H1 (cell line): Measurements from ENCODE around the gene A4GALT. TPM values are rescaled to one million over a fixed set of nuclear protein-coding genes. Genes with fewer than 3 reads are reported as not detected.

ENCODE experiments used
- CTCF ChIA-PET: fragments of 300-600 bp; sonication (Branson Sonifier 250); formaldehyde crosslinking; loops from one replicate; lab custom pipeline; 2021; ENCODE audit not compliant: partially characterized antibody; lab: Charles Lee
- POLR2A ChIA-PET: fragments of 300-600 bp; sonication (Branson Sonifier 250); formaldehyde crosslinking; loops from one replicate; lab custom pipeline; 2021; ENCODE audit warnings: inconsistent platforms; ENCODE audit not compliant: partially characterized antibody; lab: Charles Lee
- DNase-seq, 2 experiments: peaks; one replicate each; pipeline versions ENCODE4 v3.0.0 to v3.0.0-alpha.2; 2010 to 2022; ENCODE audit warnings: low spot score in 2 of 2, low read depth in 1 of 2, mixed read lengths in 1 of 2
- FAIRE-seq: peaks from 2 replicates; lab custom pipeline; 2011; peaks lifted over from hg19 to GRCh38; lab: Jason Lieb, UNC
- H2AFZ ChIP-seq: 2 replicates; pipeline ENCODE4 v1.8.1; 2012; ENCODE audit warnings: low read length, inconsistent platforms
- H2AK5ac ChIP-seq: 2 replicates; pipeline ENCODE4 v1.6.1; 2013; ENCODE audit warnings: low read depth, low read length
- H2BK120ac ChIP-seq: replicated peaks from 2 replicates; pipeline ENCODE3; 2013; ENCODE audit warnings: low read depth, low read length, inconsistent platforms
- H2BK12ac ChIP-seq: 2 replicates; pipeline ENCODE4 v1.6.1; 2013; ENCODE audit warnings: low read depth, low read length
- H2BK15ac ChIP-seq: 2 replicates; pipeline ENCODE4 v1.6.1; 2013; ENCODE audit warnings: low read length
- H2BK20ac ChIP-seq: 2 replicates; pipeline ENCODE4 v1.6.1; 2013; ENCODE audit warnings: low read length
- H2BK5ac ChIP-seq: 2 replicates; pipeline ENCODE4 v1.6.1; 2013; ENCODE audit warnings: low read depth, low read length
- H3K14ac ChIP-seq: 2 replicates; pipeline ENCODE4 v1.6.1; 2013; ENCODE audit warnings: inconsistent platforms; ENCODE audit not compliant: insufficient read length
- H3K18ac ChIP-seq: 2 replicates; pipeline ENCODE4 v1.6.1; 2013; ENCODE audit warnings: low read length; ENCODE audit errors: extremely low read depth
- H3K23ac ChIP-seq: 2 replicates; pipeline ENCODE4 v1.6.1; 2013; ENCODE audit warnings: inconsistent platforms; ENCODE audit not compliant: insufficient read length
- H3K23me2 ChIP-seq: 2 replicates; pipeline ENCODE4 v1.6.1; 2013; ENCODE audit warnings: low read depth, low read length
- H3K27ac ChIP-seq: 2 replicates; pipeline ENCODE4 v1.6.1; 2011; ENCODE audit warnings: low read depth, low read length, inconsistent platforms
- H3K27me3 ChIP-seq, 4 experiments: replicated peaks in 1 of 4; 1 replicate in 1 of 4; 2 replicates in 3 of 4; pipeline versions ENCODE4 v1.6.1 to v1.8.1; 2011 to 2013; ENCODE audit warnings: low read length in 3 of 4, mild to moderate bottlenecking in 3 of 4, inconsistent platforms in 2 of 4, mixed read lengths in 2 of 4, moderate library complexity in 1 of 4; ENCODE audit not compliant: control insufficient read depth in 3 of 4, insufficient read depth in 3 of 4; ENCODE audit errors: extremely low read depth in 1 of 4
- H3K36me3 ChIP-seq, 4 experiments: 2 replicates each; pipeline versions ENCODE4 v1.6.1 to v1.8.1; 2011 to 2013; ENCODE audit warnings: mild to moderate bottlenecking in 4 of 4, low read length in 3 of 4, moderate library complexity in 2 of 4, control low read depth in 1 of 4, inconsistent platforms in 1 of 4; ENCODE audit not compliant: insufficient read depth in 4 of 4, control insufficient read depth in 2 of 4
- H3K4ac ChIP-seq: replicated peaks from 2 replicates; pipeline ENCODE3; 2013; ENCODE audit warnings: low read length, low read depth, mixed read lengths, inconsistent platforms; ENCODE audit not compliant: insufficient read length
- H3K4me1 ChIP-seq, 4 experiments: replicated peaks in 1 of 4; 1 replicate in 1 of 4; 2 replicates in 3 of 4; pipeline versions ENCODE4 v1.6.1 to v1.8.1; 2011 to 2013; ENCODE audit warnings: low read length in 3 of 4, inconsistent platforms in 2 of 4, mixed read lengths in 1 of 4; ENCODE audit not compliant: insufficient read depth in 4 of 4, control insufficient read depth in 3 of 4
- H3K4me2 ChIP-seq, 2 experiments: 2 replicates each; pipeline versions ENCODE4 v1.6.1 to v1.8.1; 2011 to 2013; ENCODE audit warnings: low read depth in 2 of 2, low read length in 2 of 2, control low read depth in 1 of 2, inconsistent platforms in 1 of 2, mild to moderate bottlenecking in 1 of 2; ENCODE audit not compliant: insufficient read depth in 1 of 2
- H3K4me3 ChIP-seq, 4 experiments: fragments of 200-600, 300-600 bp in 1 of 4; sonication (generic), shearing (Covaris generic), sonication (Bioruptor Twin) in 1 of 4; 2 replicates each; pipeline versions ENCODE4 v1.5.1 to v1.8.1; 2011 to 2016; ENCODE audit warnings: low read length in 4 of 4, low read depth in 3 of 4, control low read depth in 2 of 4, inconsistent platforms in 2 of 4, mild to moderate bottlenecking in 2 of 4, mixed read lengths in 1 of 4, moderate library complexity in 1 of 4; ENCODE audit not compliant: insufficient read depth in 2 of 4; ENCODE audit errors: extremely low read depth in 1 of 4
- H3K56ac ChIP-seq: replicated peaks from 2 replicates; pipeline ENCODE3; 2013; ENCODE audit warnings: low read depth, mild to moderate bottlenecking, mixed read lengths, low read length, inconsistent platforms; ENCODE audit not compliant: insufficient read length
- H3K79me1 ChIP-seq: 2 replicates; pipeline ENCODE4 v1.6.1; 2013; ENCODE audit warnings: low read depth, low read length, control low read depth
- H3K79me2 ChIP-seq, 2 experiments: 2 replicates each; pipeline versions ENCODE4 v1.6.1 to v1.8.1; 2012 to 2013; ENCODE audit warnings: low read length in 2 of 2, mild to moderate bottlenecking in 2 of 2, inconsistent platforms in 1 of 2; ENCODE audit not compliant: insufficient read depth in 2 of 2, control insufficient read depth in 1 of 2
- H3K9ac ChIP-seq, 4 experiments: replicated peaks in 1 of 4; 1 replicate in 1 of 4; 2 replicates in 3 of 4; pipeline versions ENCODE4 v1.6.1 to v1.8.1; 2011 to 2013; ENCODE audit warnings: low read depth in 3 of 4, low read length in 3 of 4, control low read depth in 2 of 4, mild to moderate bottlenecking in 2 of 4, moderate library complexity in 2 of 4, inconsistent platforms in 1 of 4; ENCODE audit errors: extremely low read depth in 1 of 4
- H3K9me3 ChIP-seq, 2 experiments: 2 replicates each; pipeline versions ENCODE4 v1.6.1 to v1.8.1; 2012 to 2013; ENCODE audit warnings: mild to moderate bottlenecking in 2 of 2, moderate library complexity in 2 of 2, control low read depth in 1 of 2, inconsistent platforms in 1 of 2, low read depth in 1 of 2, low read length in 1 of 2, mixed read lengths in 1 of 2; ENCODE audit not compliant: insufficient read depth in 2 of 2
- H4K20me1 ChIP-seq, 2 experiments: replicated peaks in 1 of 2; 2 replicates each; pipeline versions ENCODE3 to v1.8.1; 2011 to 2013; ENCODE audit warnings: inconsistent platforms in 2 of 2, low read length in 2 of 2, mild to moderate bottlenecking in 1 of 2; ENCODE audit not compliant: insufficient read depth in 2 of 2, control insufficient read depth in 1 of 2
- H4K5ac ChIP-seq: 2 replicates; pipeline ENCODE4 v1.6.1; 2013; ENCODE audit warnings: low read length, low read depth, mixed read lengths, inconsistent platforms; ENCODE audit not compliant: insufficient read length
- H4K8ac ChIP-seq: 2 replicates; pipeline ENCODE4 v1.8.0; 2013; ENCODE audit warnings: mild to moderate bottlenecking, moderate library complexity, low read length, inconsistent platforms; ENCODE audit not compliant: insufficient read depth; ENCODE audit errors: extremely low read depth
- H4K91ac ChIP-seq: replicated peaks from 2 replicates; pipeline ENCODE3; 2013; ENCODE audit warnings: low read length, mixed read lengths, inconsistent platforms; ENCODE audit not compliant: insufficient read length
- BRCA1 ChIP-seq: IDR thresholded peaks from 2 replicates; pipeline ENCODE4 v1.6.1; 2012; ENCODE audit warnings: low read depth, low read length, improper control_type of control experiment
- CHD1 ChIP-seq: IDR thresholded peaks from 2 replicates; pipeline ENCODE4 v1.6.1; 2012; ENCODE audit warnings: low read depth, low read length, improper control_type of control experiment
- GTF2F1 ChIP-seq: IDR thresholded peaks from 2 replicates; pipeline ENCODE4 v1.6.1; 2012; ENCODE audit warnings: low read depth, low read length, improper control_type of control experiment, borderline replicate concordance
- KDM4A ChIP-seq: IDR thresholded peaks from one replicate; pipeline ENCODE4 v1.7.1; 2012; ENCODE audit warnings: low read depth, mild to moderate bottlenecking, moderate library complexity, low read length, inconsistent platforms; ENCODE audit not compliant: severe bottlenecking
- POU5F1 ChIP-seq: IDR thresholded peaks from 2 replicates; pipeline ENCODE4 v1.6.1; 2011; ENCODE audit warnings: low read depth, mild to moderate bottlenecking, low read length, moderate library complexity
- RAD21 ChIP-seq, 2 experiments: IDR thresholded peaks in 1 of 2; conservative IDR thresholded peaks in 1 of 2; 2 replicates each; pipeline ENCODE4 v1.6.1; 2011; ENCODE audit warnings: low read depth in 2 of 2, low read length in 2 of 2, improper control_type of control experiment in 1 of 2, inconsistent platforms in 1 of 2, mild to moderate bottlenecking in 1 of 2, moderate library complexity in 1 of 2
- RBBP5 ChIP-seq: IDR thresholded peaks from 2 replicates; pipeline ENCODE4 v1.7.1; 2012; ENCODE audit warnings: low read depth, mild to moderate bottlenecking, inconsistent platforms, low read length, moderate library complexity, borderline replicate concordance
- SIRT6 ChIP-seq: IDR thresholded peaks from one replicate; pipeline ENCODE4 v1.7.1; 2012; ENCODE audit warnings: low read length, inconsistent platforms
- TAF7 ChIP-seq: optimal IDR thresholded peaks from 2 replicates; pipeline ENCODE3; 2011; ENCODE audit warnings: low read depth, mild to moderate bottlenecking, inconsistent platforms, low read length, moderate library complexity, borderline replicate concordance
- ZNF274 ChIP-seq: IDR thresholded peaks from 2 replicates; pipeline ENCODE4 v1.7.0; 2012; ENCODE audit warnings: low read length, borderline replicate concordance; ENCODE audit errors: extremely low read depth
- WGBS, 2 experiments: shearing (Covaris generic) in 1 of 2; methylation state at CpG; one replicate each; pipeline versions ENCODE4 v1.1.6 to v1.1.7; 2013 to 2015; ENCODE audit warnings: low lambda C conversion rate in 2 of 2, mixed read lengths in 2 of 2, inconsistent platforms in 1 of 2, low coverage in 1 of 2, missing lambda C conversion rate in 1 of 2; ENCODE audit not compliant: insufficient replicate concordance in 2 of 2, insufficient coverage in 1 of 2, insufficient read length in 1 of 2; ENCODE audit errors: extremely low coverage in 1 of 2, missing lambda C conversion rate in 1 of 2; 5-methylcytosine and 5-hydroxymethylcytosine counted together
- polyA plus RNA-seq, 7 experiments: library from polyadenylated mRNA; depleted of rRNA in 3 of 7; stranded (reverse) in 5 of 7; unstranded in 2 of 7; fragments of >200 nt in 5 of 7; fragments of 200-250 nt in 2 of 7; gene quantifications; 1 replicate in 5 of 7; 2 replicates in 1 of 7; 4 replicates in 1 of 7; pipeline versions ENCODE4 v1.2.1 to v1.2.3, GENCODE V29; 2011 to 2013; ENCODE audit warnings: missing spikeins in 2 of 7, mixed read lengths in 2 of 7
- total RNA-seq: library from RNA; stranded (reverse); fragmentation: NEBNext Ultra II Directional; extraction: Animal tissue kit (Norgen Biotek cat#: 25700); gene quantifications from 2 replicates; pipeline ENCODE4 v1.2.1, GENCODE V29; 2021

A4GALT gene
- total and polyA plus RNA-seq, 2 of the 8 experiments (the other 6 are each of a cell fraction or from before 2014, with no cell fraction given), result 7.2 to 13.8 TPM

GRCh38 chr22:42763965-42764480, 43.4 kb upstream of the A4GALT start:
- H2BK20ac ChIP-seq, result no peak overlapping the region
- POLR2A ChIA-PET, result no interaction called here
- H3K36me3 ChIP-seq, result no peaks in the 10 kb centered on the region
- H3K4me3 ChIP-seq, result no peak overlapping the region
- H3K4me2 ChIP-seq, result no peak overlapping the region
- no peaks in the 10 kb centered on the region; a peak in 1 of 7 replicates for H3K4me1 ChIP-seq
- no peak overlapping the region for H3K18ac ChIP-seq
- no peak overlapping the region for H3K56ac ChIP-seq
- H3K9ac ChIP-seq, result no peak overlapping the region
- no peak overlapping the region for H3K27ac ChIP-seq
- DNase-seq (no peak), FAIRE-seq (no peak)
- H2BK120ac ChIP-seq, result no peak overlapping the region
- H2BK12ac ChIP-seq, result no peak overlapping the region
- H3K23me2 ChIP-seq, result no peaks in the 10 kb centered on the region
- no peaks in the 10 kb centered on the region for H4K20me1 ChIP-seq
- H3K23ac ChIP-seq, result no peak overlapping the region
- no peak overlapping the region for H2BK15ac ChIP-seq
- no peak overlapping the region for H4K8ac ChIP-seq
- H2BK5ac ChIP-seq, result no peak overlapping the region
- no peak overlapping the region for H2AK5ac ChIP-seq
- WGBS, 2 experiments, result 82% methylated on average over 12 of the region's 13 CpGs; no CpG with 5 or more reads in 1 of the 2 experiments
- H4K5ac ChIP-seq, result no peak overlapping the region
- no peaks in the 10 kb centered on the region; a peak in 1 of 7 replicates for H3K27me3 ChIP-seq
- no peak overlapping the region for H2AFZ ChIP-seq
- CTCF ChIA-PET, result interaction anchor here (1.5 to 1.7 kb wide), 2 partner anchors 11 to 56 kb away, joined by 4 read pairs; no protein-coding TSS in a partner anchor
- H3K79me2 ChIP-seq, result no peaks in the 10 kb centered on the region
- H3K14ac ChIP-seq, result no peak overlapping the region
- no peak overlapping the region for H4K91ac ChIP-seq
- no peaks in the 10 kb centered on the region for H3K9me3 ChIP-seq
- no peaks in the 10 kb centered on the region for H3K79me1 ChIP-seq
- no peak overlapping the region for H3K4ac ChIP-seq
- TF ChIP-seq KDM4A, result no peak
- TF ChIP-seq CHD1, result no peak
- TF ChIP-seq TAF7, result no peak
- TF ChIP-seq RBBP5, result no peak
- TF ChIP-seq POU5F1, result no peak
- no peak for TF ChIP-seq GTF2F1
- TF ChIP-seq BRCA1, result no peak
- no peak for TF ChIP-seq ZNF274
- no peak for TF ChIP-seq SIRT6
- no peak for TF ChIP-seq RAD21 (IDR thresholded peaks at IDR 0.05 in 1 of 2, conservative IDR thresholded peaks at IDR 0.05 in 1 of 2; ENCODE audit: low read depth in 2 of 2, low read length in 2 of 2)
